Parathyroid adenoma (tissue), 2 donors: ENCODE data around the gene STAMBP.

Experiments
- H2AFZ ChIP-seq: fragments of 300-600 bp; sonication (generic); one replicate; pipeline ENCODE4 v1.7.0; 2017; ENCODE audit warnings: antibody characterized with exemption, mild to moderate bottlenecking
- H3K27ac ChIP-seq: fragments of 300-600 bp; sonication (generic); one replicate; pipeline ENCODE4 v1.7.0; 2017
- H3K27me3 ChIP-seq: fragments of 300-600 bp; sonication (generic); one replicate; pipeline ENCODE4 v1.7.0; 2017; ENCODE audit warnings: low read length; ENCODE audit not compliant: control insufficient read depth, insufficient read depth
- H3K36me3 ChIP-seq: fragments of 300-600 bp; sonication (generic); one replicate; pipeline ENCODE4 v1.7.0; 2017; ENCODE audit warnings: low read length; ENCODE audit not compliant: control insufficient read depth, insufficient read depth
- H3K4me1 ChIP-seq: fragments of 300-600 bp; sonication (generic); one replicate; pipeline ENCODE4 v1.7.0; 2017; ENCODE audit warnings: control low read depth
- H3K4me2 ChIP-seq: fragments of 300-600 bp; sonication (generic); one replicate; pipeline ENCODE4 v1.7.0; 2017; ENCODE audit warnings: low read length
- H3K4me3 ChIP-seq: fragments of 300-600 bp; sonication (generic); one replicate; pipeline ENCODE4 v1.7.0; 2017; ENCODE audit warnings: low read depth, low read length
- H3K79me2 ChIP-seq: fragments of 300-600 bp; sonication (generic); one replicate; pipeline ENCODE4 v1.7.0; 2017; ENCODE audit warnings: control low read depth
- H3K9ac ChIP-seq: fragments of 300-600 bp; sonication (generic); one replicate; pipeline ENCODE4 v1.7.0; 2017; ENCODE audit warnings: mild to moderate bottlenecking
- H3K9me3 ChIP-seq: fragments of 300-600 bp; sonication (generic); one replicate; pipeline ENCODE4 v1.7.0; 2017; ENCODE audit warnings: low read length; ENCODE audit not compliant: control insufficient read depth
- CTCF ChIP-seq: fragments of 300-600 bp; sonication (generic); IDR thresholded peaks from one replicate; pipeline ENCODE4 v1.7.0; 2017; ENCODE audit warnings: antibody characterized with exemption, mild to moderate bottlenecking
- donor health status: primary hyperparathyroidism.

The STAMBP gene

DNA sequence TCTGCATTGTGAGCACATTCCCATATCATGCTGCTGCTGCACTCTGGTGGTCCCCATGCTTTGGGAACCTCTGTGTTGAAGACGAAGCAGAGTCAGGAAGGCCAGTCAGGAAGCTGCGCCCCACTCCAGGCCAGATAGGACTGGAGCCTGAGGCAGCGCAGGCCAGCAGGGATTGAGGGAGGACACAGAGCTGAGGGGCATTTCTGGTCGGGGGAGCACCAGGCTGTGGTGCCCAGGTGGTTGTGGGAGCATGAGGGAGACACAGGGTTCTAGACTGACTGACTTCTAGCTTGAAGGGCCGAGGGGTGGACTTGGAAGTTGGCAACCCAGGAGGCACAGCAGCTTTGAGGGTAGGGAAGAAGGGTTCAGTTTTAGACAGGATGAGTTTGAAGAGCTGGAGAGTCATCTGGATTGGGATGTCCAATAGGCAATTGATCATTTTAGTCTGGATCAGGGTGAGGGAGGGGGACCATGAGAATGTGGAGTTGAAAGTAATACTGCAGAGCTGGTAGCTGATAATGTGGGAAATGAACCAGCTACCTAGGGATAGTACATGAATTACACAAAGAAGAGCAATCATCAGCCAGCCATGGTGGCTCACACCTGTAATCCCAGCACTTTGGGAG is 62.6 kb downstream of the STAMBP start:
- H3K36me3 ChIP-seq = no peaks in the 10 kb centered on the region

GRCh38 chr2:73892631-73893329 is 64.0 kb downstream of the STAMBP start, which contains the start of gene ACTG2:
Gene ACTG2, plus strand, starts transcription at chr2:73893008. Its CDS starts 8,304 bp downstream, at chr2:73901312.
- Histone ChIP-seq H3K27ac (no peak within 1 kb of the TSS), H3K9ac (no peak within 1 kb of the TSS)

More for the DNA sequence above, 62.6 kb downstream of the STAMBP start:
- H3K27ac ChIP-seq = no peak overlapping the region
- no peaks in the 10 kb centered on the region for H3K4me1 ChIP-seq
- H2AFZ ChIP-seq = no peak overlapping the region
- H3K79me2 ChIP-seq = no peaks in the 10 kb centered on the region
- no peaks in the 10 kb centered on the region for H3K27me3 ChIP-seq
- no peaks in the 10 kb centered on the region for H3K9me3 ChIP-seq
- no peak overlapping the region for H3K4me3 ChIP-seq
- no peak overlapping the region for H3K9ac ChIP-seq
- no peak for TF ChIP-seq CTCF
- H3K4me2 ChIP-seq = no peak overlapping the region

GRCh38 chr2:73893764-73894474 is 65.2 kb downstream of the STAMBP start:
- Histone ChIP-seq H3K36me3 (no peaks in the 10 kb centered on the region), H3K4me2 (no peak overlapping the region), H3K4me1 (no peaks in the 10 kb centered on the region), H3K4me3 (no peak overlapping the region), H3K9me3 (no peaks in the 10 kb centered on the region), H2AFZ (no peak overlapping the region), H3K27me3 (no peaks in the 10 kb centered on the region), H3K79me2 (no peaks in the 10 kb centered on the region), H3K9ac (no peak overlapping the region), H3K27ac (no peak overlapping the region)
- no peak for TF ChIP-seq CTCF

More at GRCh38 chr2:73892631-73893329, 64.0 kb downstream of the STAMBP start, which contains the start of gene ACTG2:
- TF ChIP-seq CTCF = no peak
- Histone ChIP-seq H3K9me3 (no peaks in the 10 kb centered on the region), H2AFZ (no peak within 1 kb of the TSS), H3K27me3 (no peaks in the 10 kb centered on the region), H3K79me2 (no peaks in the 10 kb centered on the region), H3K4me3 (no peak within 1 kb of the TSS), H3K36me3 (no peaks in the 10 kb centered on the region), H3K4me1 (no peaks in the 10 kb centered on the region), H3K4me2 (no peak within 1 kb of the TSS)

DNA sequence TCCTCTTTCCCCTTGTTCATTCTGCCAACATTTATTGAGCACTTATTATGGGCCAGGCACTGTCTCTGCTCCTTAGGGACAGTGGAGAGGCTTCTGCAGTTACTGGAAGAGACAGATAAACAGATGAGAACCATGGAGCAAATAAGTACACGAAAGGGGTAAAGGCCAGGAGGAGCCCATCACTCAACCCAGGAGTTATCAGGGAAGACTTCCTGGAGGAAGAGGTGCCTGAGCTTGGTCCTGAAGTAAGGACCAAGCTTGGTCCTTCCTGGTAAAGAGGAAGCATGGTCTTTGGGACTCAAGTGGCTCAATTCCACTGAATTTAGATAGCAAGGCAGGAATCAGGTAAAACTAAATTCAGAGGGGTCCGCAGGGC is 65.7 kb downstream of the STAMBP start:
- no peak for TF ChIP-seq CTCF
- no peaks in the 10 kb centered on the region for H3K27me3 ChIP-seq
- no peaks in the 10 kb centered on the region for H3K79me2 ChIP-seq
- H3K9ac ChIP-seq = no peak overlapping the region
- H3K9me3 ChIP-seq = no peaks in the 10 kb centered on the region
- H3K4me1 ChIP-seq = no peaks in the 10 kb centered on the region
- H3K36me3 ChIP-seq = no peaks in the 10 kb centered on the region
- H3K4me2 ChIP-seq = no peak overlapping the region
- no peak overlapping the region for H3K27ac ChIP-seq
- H2AFZ ChIP-seq = no peak overlapping the region
- H3K4me3 ChIP-seq = no peak overlapping the region
